Nephron (organoid): ENCODE results near the gene ZFP42.
"Not testable (repeated sequence)": the region's sequence is repeated elsewhere in the genome, so short reads cannot be mapped to it uniquely, and the experiment has no call there.

Source experiments
- H3K27ac Mint-ChIP-seq, 3 experiments: 2 replicates each; pipeline ENCODE4 v1.8.0; 2020; ENCODE audit warnings: mixed read lengths in 3 of 3, mild to moderate bottlenecking in 2 of 3, moderate library complexity in 1 of 3
- H3K27me3 Mint-ChIP-seq: 2 replicates; pipeline ENCODE4 v1.8.0; 2021; ENCODE audit warnings: low read depth, mild to moderate bottlenecking, moderate library complexity, mixed read lengths
- H3K36me3 Mint-ChIP-seq: 2 replicates; pipeline ENCODE4 v1.8.0; 2020; ENCODE audit warnings: low read depth, mixed read lengths
- H3K4me1 Mint-ChIP-seq: 2 replicates; pipeline ENCODE4 v1.8.0; 2020; ENCODE audit warnings: mixed read lengths
- H3K4me3 Mint-ChIP-seq, 3 experiments: 2 replicates each; pipeline ENCODE4 v1.8.0; 2020; ENCODE audit warnings: mild to moderate bottlenecking in 3 of 3, mixed read lengths in 3 of 3, moderate library complexity in 2 of 3
- H3K9me3 Mint-ChIP-seq: 2 replicates; pipeline ENCODE4 v1.8.0; 2020; ENCODE audit warnings: mixed read lengths
- CTCF ChIP-seq, 3 experiments: fragments of 200-600 bp; sonication (generic); IDR thresholded peaks; one replicate each; pipeline ENCODE4 v1.5.0; 2021; ENCODE audit warnings: antibody characterized with exemption in 3 of 3; ENCODE audit not compliant: unreplicated experiment in 3 of 3

Gene ZFP42

GRCh38 chr4:188037003-188037713 lies 41.6 kb downstream of the ZFP42 start:
- Mint-ChIP-seq H3K9me3 (no peaks in the 10 kb centered on the region), H3K27ac (no peak overlapping the region), H3K4me3 (no peak overlapping the region), H3K27me3 (peaks cover 14% of the 10 kb centered on the region), H3K4me1 (peaks cover 4% of the 10 kb centered on the region), H3K36me3 (no peaks in the 10 kb centered on the region)
- no peak for TF ChIP-seq CTCF (IDR thresholded peaks at IDR 0.05; ENCODE audit: unreplicated experiment in 3 of 3)

- Mint-ChIP-seq H3K27me3 (no peaks in the 10 kb centered on the region), H3K4me3 (no peak overlapping the region), H3K4me1 (no peaks in the 10 kb centered on the region), H3K27ac (no peak overlapping the region), H3K9me3 (no peaks in the 10 kb centered on the region), H3K36me3 (no peaks in the 10 kb centered on the region)
- TF ChIP-seq CTCF (IDR thresholded peaks at IDR 0.05; ENCODE audit: unreplicated experiment in 3 of 3), result no peak
Measured at GRCh38 chr4:188041721-188042120, 46.1 kb downstream of the ZFP42 start.

- Mint-ChIP-seq H3K27ac (no peak overlapping the region), H3K4me3 (no peak overlapping the region), H3K27me3 (no peaks in the 10 kb centered on the region), H3K9me3 (no peaks in the 10 kb centered on the region), H3K4me1 (no peaks in the 10 kb centered on the region), H3K36me3 (no peaks in the 10 kb centered on the region)
- TF ChIP-seq CTCF (IDR thresholded peaks at IDR 0.05; ENCODE audit: unreplicated experiment in 3 of 3), result no peak
Measured at GRCh38 chr4:188042191-188042590, 46.6 kb downstream of the ZFP42 start.

- TF ChIP-seq CTCF (IDR thresholded peaks at IDR 0.05; ENCODE audit: unreplicated experiment in 3 of 3), result no peak
- Mint-ChIP-seq H3K27me3 (no peaks in the 10 kb centered on the region), H3K4me3 (no peak overlapping the region), H3K27ac (no peak overlapping the region), H3K36me3 (no peaks in the 10 kb centered on the region), H3K9me3 (no peaks in the 10 kb centered on the region), H3K4me1 (no peaks in the 10 kb centered on the region)
Measured at GRCh38 chr4:188043154-188043553, 47.6 kb downstream of the ZFP42 start.

- not testable (repeated sequence) for H3K27ac Mint-ChIP-seq, H3K9me3 Mint-ChIP-seq, H3K4me1 Mint-ChIP-seq, H3K4me3 Mint-ChIP-seq, H3K36me3 Mint-ChIP-seq, H3K27me3 Mint-ChIP-seq
Measured at GRCh38 chr4:188045461-188045860, 49.9 kb downstream of the ZFP42 start.

- peak overlapping the region in 1 of 3 experiments; percentile 7 for H3K27ac Mint-ChIP-seq
- H3K4me1 Mint-ChIP-seq, result no peaks in the 10 kb centered on the region
- no peaks in the 10 kb centered on the region for H3K9me3 Mint-ChIP-seq
- H3K4me3 Mint-ChIP-seq, result no peak overlapping the region
- H3K27me3 Mint-ChIP-seq, result no peaks in the 10 kb centered on the region
- H3K36me3 Mint-ChIP-seq, result no peaks in the 10 kb centered on the region
- TF ChIP-seq CTCF (IDR thresholded peaks at IDR 0.05; ENCODE audit: unreplicated experiment in 3 of 3), result no peak
Measured at GRCh38 chr4:188046657-188047056, 51.1 kb downstream of the ZFP42 start.
